Neural progenitor cell (in vitro differentiated cells): ENCODE data around the gene NDUFA8. TPM values are rescaled to one million over a fixed set of nuclear protein-coding genes. Genes with fewer than 3 reads are reported as not detected.

Experiments
- DNase-seq: peaks from one replicate; pipeline ENCODE4 v3.0.0-alpha.2; 2016; ENCODE audit warnings: low spot score
- H2AFZ ChIP-seq: fragments of 200-600 bp; sonication (generic); replicated peaks from 2 replicates; pipeline ENCODE4 v1.6.1; 2016; ENCODE audit warnings: antibody characterized with exemption
- H3F3A ChIP-seq: fragments of 200-600 bp; sonication (generic); 2 replicates; pipeline ENCODE4 v1.6.1; 2016; ENCODE audit warnings: antibody characterized with exemption, low read depth
- H3K27ac ChIP-seq: fragments of 200-600 bp; sonication (generic); 2 replicates; pipeline ENCODE4 v1.5.1; 2016; ENCODE audit warnings: mild to moderate bottlenecking
- H3K27me3 ChIP-seq: fragments of 200-600 bp; sonication (generic); 2 replicates; pipeline ENCODE4 v1.6.1; 2016; ENCODE audit warnings: mild to moderate bottlenecking, moderate library complexity
- H3K36me3 ChIP-seq: fragments of 200-600 bp; sonication (generic); 2 replicates; pipeline ENCODE4 v1.5.1; 2016
- H3K4me1 ChIP-seq: fragments of 200-600 bp; sonication (generic); 2 replicates; pipeline ENCODE4 v1.6.1; 2016; ENCODE audit warnings: mixed run types
- H3K4me2 ChIP-seq: fragments of 200-600 bp; sonication (generic); 2 replicates; pipeline ENCODE4 v1.6.1; 2016
- H3K4me3 ChIP-seq: fragments of 200-600 bp; sonication (generic); 2 replicates; pipeline ENCODE4 v1.5.1; 2016
- H3K79me2 ChIP-seq: fragments of 200-600 bp; sonication (generic); 2 replicates; pipeline ENCODE4 v1.6.1; 2016; ENCODE audit warnings: low read depth
- H3K9ac ChIP-seq: fragments of 200-600 bp; sonication (generic); 2 replicates; pipeline ENCODE4 v1.6.1; 2016
- H3K9me3 ChIP-seq: fragments of 200-600 bp; sonication (generic); 2 replicates; pipeline ENCODE4 v1.5.1; 2016; ENCODE audit warnings: low read depth
- H4K20me1 ChIP-seq: fragments of 200-600 bp; sonication (generic); 2 replicates; pipeline ENCODE4 v1.6.1; 2016; ENCODE audit warnings: low read depth
- H3K27ac Mint-ChIP-seq: 3 replicates; pipeline ENCODE4 v1.8.0; 2021; ENCODE audit warnings: mixed read lengths
- H3K27me3 Mint-ChIP-seq: 2 replicates; pipeline ENCODE4 v1.8.0; 2022; ENCODE audit warnings: low read depth, mild to moderate bottlenecking, inconsistent platforms, moderate library complexity, mixed read lengths; ENCODE audit not compliant: insufficient read depth
- H3K36me3 Mint-ChIP-seq: 3 replicates; pipeline ENCODE4 v1.8.0; 2021; ENCODE audit warnings: mixed read lengths
- H3K4me1 Mint-ChIP-seq: 3 replicates; pipeline ENCODE4 v1.8.0; 2021; ENCODE audit warnings: mixed read lengths
- H3K4me3 Mint-ChIP-seq: 3 replicates; pipeline ENCODE4 v1.8.0; 2021; ENCODE audit warnings: mild to moderate bottlenecking, moderate library complexity, mixed read lengths
- H3K9me3 Mint-ChIP-seq: 3 replicates; pipeline ENCODE4 v1.8.0; 2020; ENCODE audit warnings: mixed read lengths
- CTCF ChIP-seq: fragments of 200-600 bp; sonication (generic); IDR thresholded peaks from 2 replicates; pipeline ENCODE4 v1.5.1; 2017; ENCODE audit warnings: antibody characterized with exemption, mild to moderate bottlenecking
- EZH2 ChIP-seq: fragments of 200-600 bp; sonication (generic); IDR thresholded peaks from 2 replicates; pipeline ENCODE4 v1.6.1; 2017; ENCODE audit warnings: antibody characterized with exemption, mild to moderate bottlenecking, moderate library complexity
- EZH2phosphoT487 ChIP-seq: fragments of 200-600 bp; sonication (generic); IDR thresholded peaks from 2 replicates; pipeline ENCODE4 v1.6.1; 2017; ENCODE audit warnings: antibody characterized with exemption
- total RNA-seq: library from RNA; depleted of rRNA; stranded (reverse); fragments of >200 nt; gene quantifications from 2 replicates; pipeline ENCODE4 v1.2.3, GENCODE V29; 2015; ENCODE audit warnings: low replicate concordance

Gene NDUFA8
- total RNA-seq, 1 donor from 2014 or later, result 49.6 TPM

GRCh38 chr9:122127396-122127798, 32.2 kb downstream of the NDUFA8 start:
- peaks cover 51% of the 10 kb centered on the region for H3K27me3 Mint-ChIP-seq
- peaks cover 29% of the 10 kb centered on the region for H3K4me1 Mint-ChIP-seq
- H3K4me3 ChIP-seq, result no peak overlapping the region
- H3K27ac ChIP-seq, result no peak overlapping the region
- H3K9me3 Mint-ChIP-seq, result no peaks in the 10 kb centered on the region
- no peaks in the 10 kb centered on the region for H3F3A ChIP-seq
- H3K36me3 ChIP-seq, result no peaks in the 10 kb centered on the region
- H3K27me3 ChIP-seq, result peaks cover 91% of the 10 kb centered on the region
- no peak for DNase-seq
- no peaks in the 10 kb centered on the region for H3K9me3 ChIP-seq
- peaks cover 16% of the 10 kb centered on the region for H4K20me1 ChIP-seq
- no peak overlapping the region for H2AFZ ChIP-seq
- peak overlapping the region; percentile 33 for H3K4me3 Mint-ChIP-seq
- H3K36me3 Mint-ChIP-seq, result no peaks in the 10 kb centered on the region
- peaks cover 19% of the 10 kb centered on the region for H3K4me1 ChIP-seq
- TF ChIP-seq EZH2 (no peak), CTCF (no peak), EZH2phosphoT487 (no peak)
- H3K9ac ChIP-seq, result no peak overlapping the region
- H3K27ac Mint-ChIP-seq, result no peak overlapping the region
- H3K4me2 ChIP-seq, result no peak overlapping the region
- no peaks in the 10 kb centered on the region for H3K79me2 ChIP-seq

GRCh38 chr9:122126331-122127261, 33.0 kb downstream of the NDUFA8 start:
- peak overlapping the region; percentile 68 for H2AFZ ChIP-seq
- peak; percentile 69 for DNase-seq
- H3K9me3 Mint-ChIP-seq, result no peaks in the 10 kb centered on the region
- H3K9me3 ChIP-seq, result no peaks in the 10 kb centered on the region
- no peaks in the 10 kb centered on the region for H3F3A ChIP-seq
- TF ChIP-seq EZH2 (peak; percentile 92), EZH2phosphoT487 (peak; percentile 60), CTCF (peak; percentile 22)
- no peak overlapping the region for H3K27ac ChIP-seq
- no peaks in the 10 kb centered on the region for H3K36me3 Mint-ChIP-seq
- H3K4me3 ChIP-seq, result peak overlapping the region; percentile 44
- peaks cover 23% of the 10 kb centered on the region for H3K4me1 Mint-ChIP-seq
- H3K4me3 Mint-ChIP-seq, result peak overlapping the region; percentile 79
- H3K79me2 ChIP-seq, result no peaks in the 10 kb centered on the region
- peaks cover 83% of the 10 kb centered on the region for H3K27me3 ChIP-seq
- H4K20me1 ChIP-seq, result peaks cover 11% of the 10 kb centered on the region
- peaks cover 47% of the 10 kb centered on the region for H3K27me3 Mint-ChIP-seq
- peaks cover 14% of the 10 kb centered on the region for H3K4me1 ChIP-seq
- no peak overlapping the region for H3K27ac Mint-ChIP-seq
- no peak overlapping the region for H3K9ac ChIP-seq
- H3K36me3 ChIP-seq, result no peaks in the 10 kb centered on the region
- H3K4me2 ChIP-seq, result peak overlapping the region; percentile 90

GRCh38 chr9:122125509-122126330, 33.9 kb downstream of the NDUFA8 start:
- Histone ChIP-seq H3K9ac (no peak overlapping the region), H3K4me2 (peak overlapping the region; percentile 90), H4K20me1 (peaks cover 6% of the 10 kb centered on the region), H3K27me3 (peaks cover 74% of the 10 kb centered on the region), H3K36me3 (no peaks in the 10 kb centered on the region), H3F3A (no peaks in the 10 kb centered on the region), H3K27ac (no peak overlapping the region), H3K4me1 (peaks cover 10% of the 10 kb centered on the region), H3K79me2 (no peaks in the 10 kb centered on the region), H3K9me3 (no peaks in the 10 kb centered on the region), H3K4me3 (peak overlapping the region; percentile 44), H2AFZ (peak overlapping the region; percentile 68)
- DNase-seq, result no peak
- peaks cover 14% of the 10 kb centered on the region for H3K4me1 Mint-ChIP-seq
- no peaks in the 10 kb centered on the region for H3K36me3 Mint-ChIP-seq
- peak overlapping the region; percentile 79 for H3K4me3 Mint-ChIP-seq
- H3K27me3 Mint-ChIP-seq, result peaks cover 42% of the 10 kb centered on the region
- H3K27ac Mint-ChIP-seq, result no peak overlapping the region
- no peak for TF ChIP-seq EZH2phosphoT487
- TF ChIP-seq CTCF, result no peak
- TF ChIP-seq EZH2, result no peak
- H3K9me3 Mint-ChIP-seq, result no peaks in the 10 kb centered on the region
